ENCODE results near the gene A3GALT2. TPM values are rescaled to one million over a fixed set of nuclear protein-coding genes. Genes with fewer than 3 reads are reported as not detected.

The A3GALT2 gene
- total RNA-seq, 4 donors from 2014 or later: not detected

- WGBS, 2 donors (ENCODE audit: low coverage in 1 of 2): 79 to 88% methylated on average over 9 of the region's 9 CpGs
- Histone ChIP-seq H3K9me3 (no peaks in the 10 kb centered on the region), H3K4me1 (peaks cover 46 to 96% (median 80%) of the 10 kb centered on the region in 4 donors), H3K4me3 (no peak overlapping the region), H3K36me3 (peaks cover 0 to 8% (median 2%) of the 10 kb centered on the region in 4 donors), H3K27me3 (no peaks in the 10 kb centered on the region), H3K27ac (peak overlapping the region; percentile 95 to 99 (median 98))
- in situ Hi-C loops (cut with MboI; ENCODE audit: low pct_ligation_motif_present in 1 of 4, low pct_unique_long_range_greater_than_20kb in 1 of 4, low sequenced_read_pairs in 3 of 4): no loop called here
- TF ChIP-seq POLR2AphosphoS5 (IDR thresholded peaks at IDR 0.05): no peak
- no peak for TF ChIP-seq POLR2A (IDR thresholded peaks at IDR 0.05)
- TF ChIP-seq CTCF (IDR thresholded peaks at IDR 0.05): no peak
- no peak for TF ChIP-seq EP300 (IDR thresholded peaks at IDR 0.05; ENCODE audit: low read depth)
- DNase-seq: no peak
- intact Hi-C loops (cut with DNase I; ENCODE audit: low total_unique reads): no loop called here
These were observed 15.7 kb upstream of the A3GALT2 start for GRCh38 chr1:33336580-33336979.

GRCh38 chr1:33335020-33335419, 14.1 kb upstream of the A3GALT2 start:
- Histone ChIP-seq H3K4me3 (no peak overlapping the region), H3K36me3 (peaks cover 0 to 19% (median 11%) of the 10 kb centered on the region in 4 donors), H3K27ac (peak overlapping the region; percentile 61 to 98 (median 96)), H3K4me1 (peaks cover 32 to 80% (median 64%) of the 10 kb centered on the region in 4 donors), H3K9me3 (no peaks in the 10 kb centered on the region), H3K27me3 (no peaks in the 10 kb centered on the region)
- DNase-seq: no peak
- in situ Hi-C loops (cut with MboI; ENCODE audit: low pct_ligation_motif_present in 1 of 4, low pct_unique_long_range_greater_than_20kb in 1 of 4, low sequenced_read_pairs in 3 of 4) (no loop called here), intact Hi-C loops (cut with DNase I; ENCODE audit: low total_unique reads) (no loop called here)
- TF ChIP-seq POLR2AphosphoS5 (IDR thresholded peaks at IDR 0.05) (peak in 1 of 3 donors; percentile 9), CTCF (IDR thresholded peaks at IDR 0.05) (no peak)
- 44 to 58% methylated on average over 4 of the region's 4 CpGs for WGBS, 2 donors (ENCODE audit: low coverage in 1 of 2)

GRCh38 chr1:33334081-33334552, 13.2 kb upstream of the A3GALT2 start:
- Histone ChIP-seq H3K36me3 (peaks cover 0 to 28% (median 15%) of the 10 kb centered on the region in 4 donors), H3K4me3 (peak overlapping the region in 1 of 4 donors; percentile 7), H3K4me1 (peaks cover 23 to 71% (median 56%) of the 10 kb centered on the region in 4 donors), H3K27me3 (no peaks in the 10 kb centered on the region), H3K9me3 (no peaks in the 10 kb centered on the region), H3K27ac (peak overlapping the region; percentile 61 to 98 (median 96))
- intact Hi-C loops (cut with DNase I; ENCODE audit: low total_unique reads): no loop called here
- DNase-seq: peak; percentile 55
- in situ Hi-C loops (cut with MboI; ENCODE audit: low pct_ligation_motif_present in 1 of 4, low pct_unique_long_range_greater_than_20kb in 1 of 4, low sequenced_read_pairs in 3 of 4): no loop called here
- TF ChIP-seq POLR2A (IDR thresholded peaks at IDR 0.05) (no peak), CTCF (IDR thresholded peaks at IDR 0.05) (no peak), POLR2AphosphoS5 (IDR thresholded peaks at IDR 0.05) (peak in 1 of 3 donors; percentile 24), EP300 (IDR thresholded peaks at IDR 0.05; ENCODE audit: low read depth) (no peak)
- 68% methylated on average over 17 of the region's 17 CpGs; no CpG with 5 or more reads in 1 of the 2 donors for WGBS, 2 donors (ENCODE audit: low coverage in 1 of 2)

GRCh38 chr1:33332881-33333280, 12.0 kb upstream of the A3GALT2 start:
- Histone ChIP-seq H3K36me3 (peaks cover 0 to 40% (median 21%) of the 10 kb centered on the region in 4 donors), H3K4me3 (no peak overlapping the region), H3K4me1 (peaks cover 13 to 68% (median 52%) of the 10 kb centered on the region in 4 donors), H3K27me3 (no peaks in the 10 kb centered on the region), H3K9me3 (no peaks in the 10 kb centered on the region), H3K27ac (peak overlapping the region; percentile 61 to 98 (median 96))
- in situ Hi-C loops (cut with MboI; ENCODE audit: low pct_ligation_motif_present in 1 of 4, low pct_unique_long_range_greater_than_20kb in 1 of 4, low sequenced_read_pairs in 3 of 4) (no loop called here), intact Hi-C loops (cut with DNase I; ENCODE audit: low total_unique reads) (no loop called here)
- WGBS, 2 donors (ENCODE audit: low coverage in 1 of 2): 88% methylated on average over 5 of the region's 5 CpGs; no CpG with 5 or more reads in 1 of the 2 donors
- no peak for TF ChIP-seq POLR2AphosphoS5 (IDR thresholded peaks at IDR 0.05)
- TF ChIP-seq CTCF (IDR thresholded peaks at IDR 0.05): no peak
- no peak for TF ChIP-seq EP300 (IDR thresholded peaks at IDR 0.05; ENCODE audit: low read depth)
- no peak for TF ChIP-seq POLR2A (IDR thresholded peaks at IDR 0.05)
- DNase-seq: no peak

All from transverse colon (tissue), 4 donors.